Activated CD8-positive, alpha-beta memory T cell treated with anti-CD3 and anti-CD28 coated beads, Interleukin-2, amount 50 U/mL, for 4 hours (primary cell): Measurements from ENCODE around the gene ZNF423.

ENCODE experiments used
- DNase-seq: peaks from one replicate; pipeline ENCODE4 v3.0.0-alpha.2; 2020

Gene ZNF423

DNA sequence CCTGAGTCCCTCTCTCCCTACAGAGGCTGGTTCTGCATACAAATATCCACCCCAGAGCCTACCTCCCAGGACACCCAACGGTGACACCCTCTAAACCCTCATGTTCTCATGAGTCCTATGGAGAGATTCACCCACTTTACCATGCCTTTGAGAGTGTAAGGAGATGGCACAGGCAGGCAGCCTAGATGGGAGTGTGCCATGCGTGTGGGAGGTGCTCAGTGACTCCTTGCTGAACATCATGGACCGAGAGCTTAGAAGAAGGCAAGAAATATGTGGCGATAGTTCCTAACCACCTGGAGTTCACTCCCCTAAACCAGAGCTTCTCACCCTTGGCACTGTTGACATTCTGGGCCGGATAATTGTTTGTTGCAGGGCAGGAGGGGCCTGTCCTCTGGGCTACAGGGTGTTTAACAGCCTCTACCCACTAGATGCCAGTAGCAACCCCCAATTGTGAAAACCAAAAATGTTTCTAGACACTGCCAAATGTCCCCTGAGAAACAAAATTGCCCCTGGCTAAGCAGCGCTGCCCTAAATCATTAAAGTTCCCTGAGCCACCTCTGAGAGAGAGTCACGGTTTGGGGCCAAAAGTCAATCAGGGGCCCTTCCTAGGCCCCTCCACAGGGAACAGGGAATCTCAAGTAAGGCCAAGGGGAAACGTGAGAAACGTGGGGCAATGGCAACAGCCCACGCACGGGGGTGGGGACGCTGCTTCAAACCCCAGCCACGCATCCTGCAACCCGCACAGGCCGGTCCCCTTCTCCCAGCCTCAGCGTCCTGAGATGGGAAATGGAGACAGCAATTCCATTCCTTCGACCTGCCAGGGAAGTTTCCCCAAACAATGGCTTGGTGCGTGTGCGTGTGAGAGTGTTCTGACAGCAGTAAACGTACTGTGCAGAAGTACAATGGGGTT is 415.5 kb downstream of the ZNF423 start:
- no peak for DNase-seq

DNA sequence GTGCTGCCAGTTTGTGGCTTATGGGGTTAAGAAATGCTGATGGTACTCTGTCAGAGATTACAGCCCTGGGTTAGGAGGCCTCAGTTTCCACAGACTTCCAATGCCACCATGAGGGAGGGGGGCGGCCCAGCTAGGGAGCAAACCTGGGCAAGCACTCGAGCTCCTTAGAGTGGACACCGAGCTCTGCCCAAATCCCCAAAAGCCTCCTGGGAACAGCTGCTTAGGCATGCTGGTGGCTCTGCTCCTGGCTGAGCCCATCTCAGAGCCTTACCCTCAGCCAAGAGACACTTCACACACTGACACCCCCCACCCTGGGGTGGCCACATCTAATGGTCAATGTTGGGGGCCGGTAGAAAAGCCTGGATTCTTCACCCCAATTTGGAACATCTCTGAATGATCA is 416.2 kb downstream of the ZNF423 start:
- DNase-seq = no peak

DNA sequence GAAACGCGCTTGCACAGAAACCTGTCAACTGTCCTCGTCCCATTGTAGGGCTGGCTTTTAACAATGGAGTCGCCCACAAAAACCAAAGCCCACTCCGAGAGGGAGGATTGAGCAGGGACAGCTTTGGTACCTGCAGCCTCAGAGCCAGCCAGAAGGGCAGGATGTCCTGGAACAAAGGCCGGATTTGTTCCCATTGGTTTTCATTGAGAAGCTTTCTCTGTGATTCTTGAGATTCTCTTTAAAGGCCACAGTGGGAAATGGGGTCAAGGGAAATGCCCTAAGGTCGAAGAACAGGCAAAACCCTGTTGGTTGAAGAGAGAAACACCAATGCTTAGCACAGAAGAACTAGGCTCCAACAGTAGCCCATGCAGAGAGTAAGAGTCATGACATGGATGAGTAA is 416.9 kb downstream of the ZNF423 start:
- DNase-seq = no peak
